HUES64 (cell line): Measurements from ENCODE around the gene PSMD2.

Source experiments
- H3K27ac ChIP-seq: 2 replicates; pipeline ENCODE4 v1.7.0; 2013; ENCODE audit warnings: low read depth, low read length, inconsistent platforms
- H3K27me3 ChIP-seq: 2 replicates; pipeline ENCODE4 v1.6.1; 2013; ENCODE audit warnings: mild to moderate bottlenecking, low read length; ENCODE audit not compliant: insufficient read depth
- H3K36me3 ChIP-seq: 2 replicates; pipeline ENCODE4 v1.6.1; 2013; ENCODE audit warnings: mild to moderate bottlenecking, low read length; ENCODE audit not compliant: insufficient read depth
- H3K4me1 ChIP-seq: 2 replicates; pipeline ENCODE4 v1.6.1; 2013; ENCODE audit warnings: mild to moderate bottlenecking, low read length, moderate library complexity; ENCODE audit not compliant: insufficient read depth
- H3K4me3 ChIP-seq: 2 replicates; pipeline ENCODE4 v1.5.1; 2013; ENCODE audit warnings: mild to moderate bottlenecking, low read length, moderate library complexity
- H3K9ac ChIP-seq: 2 replicates; pipeline ENCODE4 v1.6.1; 2013; ENCODE audit warnings: mild to moderate bottlenecking, low read depth, low read length
- H3K9me3 ChIP-seq: 2 replicates; pipeline ENCODE4 v1.6.1; 2013; ENCODE audit warnings: low read depth, low read length; ENCODE audit not compliant: insufficient read depth
- WGBS: fragments of 150-250, 120-280 bp; methylation state at CpG from one replicate; pipeline ENCODE4 v1.1.7; 2013; ENCODE audit warnings: missing lambda C conversion rate; 5-methylcytosine and 5-hydroxymethylcytosine counted together

PSMD2 gene

GRCh38 chr3:184343200-184343876, 44.3 kb downstream of the PSMD2 start:
- Histone ChIP-seq H3K9ac (no peak overlapping the region), H3K27ac (no peak overlapping the region), H3K36me3 (peaks cover 30% of the 10 kb centered on the region), H3K9me3 (no peaks in the 10 kb centered on the region), H3K4me3 (no peak overlapping the region), H3K27me3 (no peaks in the 10 kb centered on the region), H3K4me1 (peaks cover 15% of the 10 kb centered on the region)
- 83% methylated on average over 5 of the region's 5 CpGs for WGBS

DNA sequence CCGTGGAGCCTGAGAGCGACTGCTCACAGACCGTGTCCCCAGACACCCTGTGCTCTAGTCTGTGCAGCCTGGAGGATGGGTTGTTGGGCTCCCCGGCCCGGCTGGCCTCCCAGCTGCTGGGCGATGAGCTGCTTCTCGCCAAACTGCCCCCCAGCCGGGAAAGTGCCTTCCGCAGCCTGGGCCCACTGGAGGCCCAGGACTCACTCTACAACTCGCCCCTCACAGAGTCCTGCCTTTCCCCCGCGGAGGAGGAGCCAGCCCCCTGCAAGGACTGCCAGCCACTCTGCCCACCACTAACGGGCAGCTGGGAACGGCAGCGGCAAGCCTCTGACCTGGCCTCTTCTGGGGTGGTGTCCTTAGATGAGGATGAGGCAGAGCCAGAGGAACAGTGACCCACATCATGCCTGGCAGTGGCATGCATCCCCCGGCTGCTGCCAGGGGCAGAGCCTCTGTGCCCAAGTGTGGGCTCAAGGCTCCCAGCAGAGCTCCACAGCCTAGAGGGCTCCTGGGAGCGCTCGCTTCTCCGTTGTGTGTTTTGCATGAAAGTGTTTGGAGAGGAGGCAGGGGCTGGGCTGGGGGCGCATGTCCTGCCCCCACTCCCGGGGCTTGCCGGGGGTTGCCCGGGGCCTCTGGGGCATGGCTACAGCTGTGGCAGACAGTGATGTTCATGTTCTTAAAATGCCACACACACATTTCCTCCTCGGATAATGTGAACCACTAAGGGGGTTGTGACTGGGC, 45.7 kb downstream of the PSMD2 start:
- Histone ChIP-seq H3K9me3 (no peaks in the 10 kb centered on the region), H3K4me1 (peaks cover 9% of the 10 kb centered on the region; the same call in 1 of the 2 replicates), H3K36me3 (peaks cover 30% of the 10 kb centered on the region), H3K27ac (peak overlapping the region; percentile 25; the same call in 1 of the 2 replicates), H3K9ac (no peak overlapping the region), H3K27me3 (no peaks in the 10 kb centered on the region), H3K4me3 (no peak overlapping the region)
- WGBS, result 87% methylated on average over 23 of the region's 24 CpGs

- Histone ChIP-seq H3K9me3 (no peaks in the 10 kb centered on the region), H3K36me3 (peaks cover 30% of the 10 kb centered on the region), H3K4me3 (no peak overlapping the region), H3K9ac (no peak overlapping the region), H3K4me1 (peaks cover 9% of the 10 kb centered on the region; the same call in 1 of the 2 replicates), H3K27ac (peak overlapping the region; percentile 68), H3K27me3 (no peaks in the 10 kb centered on the region)
- 23% methylated on average over 14 of the region's 14 CpGs for WGBS
Measured at GRCh38 chr3:184345317-184346144, 46.5 kb downstream of the PSMD2 start.

- WGBS, result 95% methylated on average over 20 of the region's 20 CpGs
- Histone ChIP-seq H3K27me3 (no peaks in the 10 kb centered on the region), H3K9ac (no peak overlapping the region), H3K9me3 (no peaks in the 10 kb centered on the region), H3K36me3 (peaks cover 32% of the 10 kb centered on the region), H3K4me1 (peaks cover 9% of the 10 kb centered on the region; the same call in 1 of the 2 replicates), H3K27ac (no peak overlapping the region), H3K4me3 (no peak overlapping the region)
Measured at GRCh38 chr3:184346480-184347190, 47.6 kb downstream of the PSMD2 start.

DNA sequence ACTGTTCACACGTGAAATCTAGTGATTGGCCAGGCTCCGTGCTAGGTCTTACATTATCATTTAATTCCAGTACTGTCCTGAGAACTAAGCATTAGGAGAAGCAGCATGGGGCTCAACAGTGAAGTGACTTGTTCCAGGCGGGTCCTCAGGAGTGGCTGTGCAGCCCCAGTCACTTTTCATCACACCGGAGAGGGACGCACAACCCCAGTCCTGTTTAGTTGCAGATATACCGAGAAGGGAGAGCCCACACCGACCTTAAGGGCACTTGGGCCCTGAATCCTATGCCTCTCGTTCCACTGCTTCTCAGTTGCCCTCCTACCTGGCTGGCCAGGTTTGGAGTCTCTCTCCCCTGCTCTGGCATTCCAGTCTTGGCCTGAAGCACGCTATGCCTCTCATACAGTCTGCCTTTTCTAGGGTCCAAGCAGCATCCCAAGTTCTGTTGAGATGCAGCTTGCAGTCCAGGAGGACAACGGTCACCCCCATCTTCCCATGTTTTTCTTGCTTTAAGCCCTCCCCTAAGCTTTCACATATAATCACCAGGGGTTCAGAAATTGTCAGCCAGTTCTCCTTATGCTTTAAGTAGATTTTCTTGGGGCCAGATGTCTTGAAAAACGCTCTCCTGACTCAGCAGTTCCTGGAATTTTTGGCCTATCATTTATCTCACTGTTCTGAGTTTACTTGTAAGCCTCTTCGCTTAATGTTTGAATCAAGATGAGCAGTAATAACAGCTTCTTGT, 48.4 kb downstream of the PSMD2 start:
- Histone ChIP-seq H3K9me3 (no peaks in the 10 kb centered on the region), H3K27me3 (no peaks in the 10 kb centered on the region), H3K36me3 (peaks cover 33% of the 10 kb centered on the region), H3K4me1 (peaks cover 9% of the 10 kb centered on the region; the same call in 1 of the 2 replicates), H3K9ac (0 out of 2 replicates have a peak overlapping the region, but pooled peaks have one; percentile 2), H3K27ac (no peak overlapping the region), H3K4me3 (no peak overlapping the region)
- WGBS, result 91% methylated on average over 12 of the region's 12 CpGs

DNA sequence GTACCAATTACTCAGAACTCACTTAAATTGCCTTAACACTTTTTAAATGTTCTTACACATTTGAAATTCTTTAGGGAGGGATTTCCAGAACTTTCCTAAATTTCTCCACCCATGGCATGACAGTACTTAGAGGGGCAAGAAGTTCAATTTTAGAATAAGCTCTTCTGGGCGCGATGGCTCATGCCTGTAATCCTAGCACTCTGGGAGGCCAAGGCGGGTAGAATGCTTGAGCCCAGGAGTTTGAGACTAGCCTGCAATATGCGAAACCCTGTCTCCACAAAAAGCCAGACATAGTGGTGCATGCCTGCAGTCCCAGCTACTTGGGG, 49.0 kb downstream of the PSMD2 start:
- Histone ChIP-seq H3K9ac (no peak overlapping the region), H3K36me3 (peaks cover 35% of the 10 kb centered on the region), H3K27me3 (no peaks in the 10 kb centered on the region), H3K4me3 (no peak overlapping the region), H3K27ac (no peak overlapping the region), H3K4me1 (peaks cover 9% of the 10 kb centered on the region; the same call in 1 of the 2 replicates), H3K9me3 (no peaks in the 10 kb centered on the region)
- 89% methylated on average over 4 of the region's 4 CpGs for WGBS

DNA sequence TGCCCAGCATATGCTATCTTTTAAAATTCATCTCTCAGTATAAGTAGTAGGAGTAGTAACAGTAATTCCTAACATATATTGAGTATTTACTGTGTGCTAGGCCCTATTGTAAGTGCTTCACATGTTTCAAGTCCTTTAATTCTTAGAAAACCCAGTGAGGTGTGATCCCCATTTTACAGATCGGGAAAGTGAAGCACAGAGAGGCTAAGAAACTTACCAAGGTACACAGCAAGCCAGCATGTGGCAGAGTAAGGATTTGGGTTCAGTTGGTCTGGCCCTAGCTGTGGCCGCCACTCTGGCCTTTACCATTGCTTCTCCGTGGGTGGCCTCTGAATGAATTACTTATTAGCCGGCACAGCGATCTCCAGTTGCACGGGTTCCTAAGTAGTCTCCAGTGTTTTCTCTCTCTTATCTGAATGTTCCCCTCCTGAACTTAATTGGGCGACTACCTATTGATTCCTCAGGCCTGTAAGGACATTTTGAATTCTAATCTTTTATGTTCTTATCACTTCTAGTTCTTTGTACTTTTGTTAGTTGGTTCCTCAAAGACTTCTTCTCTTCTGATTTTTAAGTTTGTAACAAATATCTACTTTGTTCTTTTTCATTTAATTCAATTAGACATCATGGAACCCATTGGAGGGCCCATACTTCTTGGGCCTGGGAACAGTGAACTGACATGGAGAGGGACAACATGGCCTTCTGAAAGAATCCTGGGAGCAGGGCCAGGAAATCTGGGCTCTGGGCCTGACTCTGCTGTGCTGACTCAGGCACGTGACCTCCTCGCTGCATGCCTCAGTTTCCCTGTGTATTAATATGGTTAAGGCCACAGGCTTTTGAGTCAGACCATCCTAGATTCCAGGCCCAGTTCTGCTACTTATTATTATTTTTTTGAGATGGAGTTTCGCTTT, 50.8 kb downstream of the PSMD2 start:
- Histone ChIP-seq H3K9ac (no peak overlapping the region), H3K4me1 (peaks cover 9% of the 10 kb centered on the region; the same call in 1 of the 2 replicates), H3K27ac (no peak overlapping the region), H3K9me3 (no peaks in the 10 kb centered on the region), H3K4me3 (no peak overlapping the region), H3K27me3 (no peaks in the 10 kb centered on the region), H3K36me3 (peaks cover 36% of the 10 kb centered on the region)
- WGBS, result 88% methylated on average over 10 of the region's 10 CpGs

DNA sequence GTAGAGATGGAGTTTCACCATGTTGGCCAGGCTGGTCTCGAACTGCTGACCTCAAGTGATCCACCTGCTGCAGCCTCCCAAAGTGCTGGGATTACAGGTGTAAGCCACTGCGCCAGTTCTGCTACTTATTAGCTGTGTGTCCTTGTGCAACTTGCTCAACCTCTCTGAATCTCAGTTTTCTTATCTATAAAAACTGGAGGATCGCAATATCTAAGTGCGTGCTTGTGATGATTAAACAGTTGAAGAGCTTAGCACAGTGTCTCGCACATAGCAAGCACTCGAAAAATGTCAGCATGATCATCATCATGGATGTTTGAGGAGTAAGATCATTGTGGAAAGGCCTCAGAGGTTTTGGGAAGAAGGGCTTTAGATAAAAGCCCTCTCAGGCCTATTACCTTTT, 51.6 kb downstream of the PSMD2 start:
- Histone ChIP-seq H3K4me1 (peaks cover 5% of the 10 kb centered on the region; the same call in 1 of the 2 replicates), H3K27me3 (no peaks in the 10 kb centered on the region), H3K9ac (no peak overlapping the region), H3K27ac (no peak overlapping the region), H3K9me3 (no peaks in the 10 kb centered on the region), H3K4me3 (no peak overlapping the region), H3K36me3 (peaks cover 42% of the 10 kb centered on the region)
- 96% methylated on average over 6 of the region's 6 CpGs for WGBS

DNA sequence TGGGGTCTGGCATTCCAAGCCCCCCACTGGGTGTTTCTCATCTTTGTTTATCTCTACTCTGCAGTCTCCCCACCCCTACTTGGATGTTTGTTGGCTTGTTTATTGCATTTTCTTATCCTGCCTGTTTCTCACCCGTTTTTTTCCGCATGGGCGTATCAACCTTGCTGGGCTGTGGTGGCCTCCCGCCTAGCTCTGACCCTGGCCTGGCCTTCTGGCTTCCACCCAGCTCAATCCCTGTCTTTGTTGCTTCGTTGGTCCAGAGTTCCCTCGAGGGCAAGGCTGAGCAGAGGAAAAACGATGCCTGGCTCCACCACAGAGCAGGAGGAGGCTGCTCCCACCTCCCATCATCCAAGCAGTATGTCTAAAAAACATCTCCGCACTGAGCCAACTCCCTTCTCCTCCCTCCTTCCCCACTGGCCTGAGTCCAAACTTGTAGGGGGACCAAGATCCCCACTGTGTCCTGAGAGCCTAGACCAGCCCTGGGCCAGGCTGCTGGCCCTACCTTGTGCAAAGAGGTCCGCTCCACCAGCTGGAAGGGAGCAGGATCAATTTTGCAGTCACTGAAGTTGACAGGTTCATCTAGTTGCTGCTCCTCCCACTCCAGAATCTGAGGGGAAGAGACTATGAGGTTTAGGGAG, 52.6 kb downstream of the PSMD2 start:
- H3K27me3 ChIP-seq, result no peaks in the 10 kb centered on the region
- H3K36me3 ChIP-seq, result peaks cover 46% of the 10 kb centered on the region
- 65% methylated on average over 9 of the region's 9 CpGs for WGBS
- H3K9me3 ChIP-seq, result no peaks in the 10 kb centered on the region
- no peak overlapping the region for H3K27ac ChIP-seq
- H3K4me1 ChIP-seq, result peaks cover 3% of the 10 kb centered on the region; the same call in 1 of the 2 replicates
- no peak overlapping the region for H3K9ac ChIP-seq
- H3K4me3 ChIP-seq, result no peak overlapping the region
